ENCODE data around the gene INPP5A.
"Not testable (repeated sequence)": the region's sequence is repeated elsewhere in the genome, so short reads cannot be mapped to it uniquely, and the experiment has no call there.

The INPP5A gene

GRCh38 chr10:132763545-132763944 is 226.0 kb downstream of the INPP5A start:
- DNase-seq (ENCODE audit: low read depth in 2 of 2): no peak

- no peak for DNase-seq (ENCODE audit: low read depth in 2 of 2)
Measured at GRCh38 chr10:132764108-132764507, 226.5 kb downstream of the INPP5A start.

GRCh38 chr10:132765435-132765834 is 227.8 kb downstream of the INPP5A start:
- DNase-seq (ENCODE audit: low read depth in 2 of 2): no peak

- no peak for DNase-seq (ENCODE audit: low read depth in 2 of 2)
Measured at GRCh38 chr10:132766291-132766690, 228.7 kb downstream of the INPP5A start.

- no peak for DNase-seq (ENCODE audit: low read depth in 2 of 2)
Measured at GRCh38 chr10:132768346-132769248, 231.0 kb downstream of the INPP5A start.

GRCh38 chr10:132770061-132771021 is 232.8 kb downstream of the INPP5A start:
- DNase-seq (ENCODE audit: low read depth in 2 of 2): no peak

GRCh38 chr10:132772816-132773215 is 235.2 kb downstream of the INPP5A start:
- not testable (repeated sequence) for DNase-seq (ENCODE audit: low read depth in 2 of 2)

GRCh38 chr10:132774181-132774901 is 236.8 kb downstream of the INPP5A start:
- no peak for DNase-seq (ENCODE audit: low read depth in 2 of 2)

- DNase-seq (ENCODE audit: low read depth in 2 of 2): no peak
Measured at GRCh38 chr10:132774902-132775863, 237.6 kb downstream of the INPP5A start.

- no peak for DNase-seq (ENCODE audit: low read depth in 2 of 2)
Measured at GRCh38 chr10:132776186-132776585, 238.6 kb downstream of the INPP5A start.

GRCh38 chr10:132776821-132777220 is 239.2 kb downstream of the INPP5A start:
- DNase-seq (ENCODE audit: low read depth in 2 of 2): no peak

- DNase-seq (ENCODE audit: low read depth in 2 of 2): no peak
Measured at GRCh38 chr10:132777441-132777840, 239.9 kb downstream of the INPP5A start.

- DNase-seq (ENCODE audit: low read depth in 2 of 2): no peak
Measured at GRCh38 chr10:132779549-132780294, 242.1 kb downstream of the INPP5A start.

- no peak for DNase-seq (ENCODE audit: low read depth in 2 of 2)
Measured at GRCh38 chr10:132780356-132780755, 242.8 kb downstream of the INPP5A start.

- DNase-seq (ENCODE audit: low read depth in 2 of 2): no peak
Measured at GRCh38 chr10:132781556-132781955, 244.0 kb downstream of the INPP5A start.

GRCh38 chr10:132783165-132783939 is 245.8 kb downstream of the INPP5A start:
- DNase-seq (ENCODE audit: low read depth in 2 of 2): no peak

GRCh38 chr10:132783940-132784865 is 246.6 kb downstream of the INPP5A start:
- no peak for DNase-seq (ENCODE audit: low read depth in 2 of 2)
